IPS-20b (cell line): ENCODE data around the gene CCSER2.
"Not testable (repeated sequence)": the region's sequence is repeated elsewhere in the genome, so short reads cannot be mapped to it uniquely, and the experiment has no call there.

Experiments used
- H3K27ac ChIP-seq: one replicate; pipeline ENCODE4 v1.5.1; 2013; ENCODE audit warnings: low read length
- H3K27me3 ChIP-seq: 2 replicates; pipeline ENCODE4 v1.6.1; 2013; ENCODE audit warnings: mild to moderate bottlenecking, low read length, inconsistent platforms; ENCODE audit not compliant: insufficient read depth
- H3K36me3 ChIP-seq: 2 replicates; pipeline ENCODE4 v1.6.1; 2013; ENCODE audit warnings: low read depth, mild to moderate bottlenecking, inconsistent platforms, low read length, moderate library complexity; ENCODE audit not compliant: insufficient read depth
- H3K4me1 ChIP-seq: 2 replicates; pipeline ENCODE4 v1.6.1; 2013; ENCODE audit warnings: mild to moderate bottlenecking, control low read depth, inconsistent platforms, low read length, moderate library complexity; ENCODE audit not compliant: insufficient read depth
- H3K4me3 ChIP-seq: 2 replicates; pipeline ENCODE4 v1.5.1; 2013; ENCODE audit warnings: mild to moderate bottlenecking, low read length, inconsistent platforms
- H3K9ac ChIP-seq: 2 replicates; pipeline ENCODE4 v1.6.1; 2013; ENCODE audit warnings: low read depth, mild to moderate bottlenecking, inconsistent platforms, low read length, moderate library complexity
- H3K9me3 ChIP-seq: 2 replicates; pipeline ENCODE4 v1.6.1; 2013; ENCODE audit warnings: mild to moderate bottlenecking, low read depth, low read length, inconsistent platforms; ENCODE audit not compliant: insufficient read depth

CCSER2 gene

DNA sequence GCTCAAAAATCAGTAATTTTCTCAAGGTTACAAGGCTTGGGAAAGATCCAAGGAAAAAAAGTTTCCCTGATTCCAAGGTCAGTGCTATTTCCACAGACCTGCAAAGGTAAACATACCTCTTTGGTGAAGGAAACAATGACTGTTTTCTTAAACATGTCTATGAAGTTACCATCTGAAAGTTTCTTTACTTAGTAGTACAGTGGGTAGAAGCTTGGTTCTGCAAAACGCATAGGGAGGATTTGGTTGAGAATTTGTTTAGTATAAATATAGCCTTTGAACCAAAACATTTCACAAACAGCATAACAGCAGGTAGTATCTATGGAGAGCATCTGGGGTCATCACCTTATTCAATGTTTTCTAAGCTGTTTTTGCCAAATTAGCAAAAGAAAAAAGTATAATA, 169.6 kb downstream of the CCSER2 start:
- H3K27me3 ChIP-seq = no peaks in the 10 kb centered on the region
- H3K36me3 ChIP-seq = no peaks in the 10 kb centered on the region
- no peaks in the 10 kb centered on the region for H3K9me3 ChIP-seq
- peaks cover 12% of the 10 kb centered on the region for H3K4me1 ChIP-seq
- H3K27ac ChIP-seq = no peak overlapping the region
- H3K9ac ChIP-seq = no peak overlapping the region
- H3K4me3 ChIP-seq = no peak overlapping the region

DNA sequence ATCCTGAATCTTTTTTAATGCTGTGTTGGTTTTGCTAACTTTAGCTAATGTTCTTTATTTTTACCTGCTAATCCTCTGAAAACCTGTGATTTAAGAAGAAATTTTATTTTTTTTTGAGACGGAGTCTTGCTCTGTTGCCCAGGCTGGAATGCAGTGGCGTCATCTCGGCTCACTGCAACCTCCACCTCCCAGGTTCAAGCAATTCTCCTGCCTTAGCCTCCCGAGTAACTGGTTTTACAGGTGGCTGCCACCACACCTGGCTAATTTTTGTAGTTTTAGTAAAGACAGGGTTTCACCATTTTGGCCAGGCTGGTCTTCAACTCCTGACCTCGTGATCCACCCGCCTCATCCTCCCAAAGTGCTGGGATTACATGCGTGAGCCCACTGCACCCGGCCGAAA, 170.7 kb downstream of the CCSER2 start:
- not testable (repeated sequence) for H3K9ac ChIP-seq, H3K27ac ChIP-seq, H3K9me3 ChIP-seq, H3K4me3 ChIP-seq, H3K27me3 ChIP-seq, H3K36me3 ChIP-seq
- peaks cover 12% of the 10 kb centered on the region for H3K4me1 ChIP-seq

DNA sequence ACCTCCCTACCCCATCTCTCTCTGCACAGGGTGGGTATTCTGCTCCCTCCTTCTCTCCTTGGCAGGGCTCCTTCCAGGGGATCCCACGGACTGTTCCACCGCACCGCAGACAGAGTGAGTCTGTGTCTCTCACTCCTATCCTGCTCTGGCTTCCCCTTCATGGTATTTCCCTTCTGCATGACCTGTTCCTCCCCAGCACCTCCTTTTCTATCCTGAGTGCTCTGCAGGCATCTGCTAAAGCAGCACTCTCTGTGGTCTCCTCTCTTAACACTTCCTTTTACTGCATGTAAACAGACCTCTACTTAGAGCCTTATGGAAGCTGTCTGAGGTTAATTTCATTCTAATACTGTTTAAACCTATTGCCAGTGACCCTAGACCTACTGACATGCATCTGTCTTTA, 171.5 kb downstream of the CCSER2 start:
- Histone ChIP-seq H3K36me3 (no peaks in the 10 kb centered on the region), H3K27me3 (no peaks in the 10 kb centered on the region), H3K9ac (no peak overlapping the region), H3K9me3 (no peaks in the 10 kb centered on the region), H3K27ac (no peak overlapping the region), H3K4me1 (peaks cover 12% of the 10 kb centered on the region), H3K4me3 (no peak overlapping the region)

DNA sequence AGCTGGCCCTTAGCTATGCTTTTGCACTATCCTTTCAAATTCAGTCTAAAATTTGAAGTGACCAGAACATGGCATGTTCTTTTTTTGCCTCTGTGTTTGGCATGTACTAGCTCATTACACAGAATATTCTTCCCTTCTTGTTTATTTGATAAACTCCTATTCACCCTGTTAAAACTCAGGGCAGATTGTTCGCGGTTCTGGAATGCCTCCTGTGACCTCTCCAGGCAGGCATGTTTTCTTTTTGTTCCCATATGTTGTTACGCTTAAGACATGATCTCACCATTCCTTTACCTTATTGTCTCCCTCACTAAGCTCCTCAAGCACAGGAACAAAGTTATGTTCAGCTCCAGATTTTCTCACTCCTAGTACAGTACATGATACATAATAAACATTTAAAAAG, 181.7 kb downstream of the CCSER2 start:
- Histone ChIP-seq H3K4me1 (peaks cover 10% of the 10 kb centered on the region; the same call in 1 of the 2 replicates), H3K27ac (no peak overlapping the region), H3K9ac (no peak overlapping the region), H3K4me3 (no peak overlapping the region), H3K9me3 (no peaks in the 10 kb centered on the region), H3K36me3 (peaks cover 12% of the 10 kb centered on the region; the same call in 1 of the 2 replicates), H3K27me3 (no peaks in the 10 kb centered on the region)

DNA sequence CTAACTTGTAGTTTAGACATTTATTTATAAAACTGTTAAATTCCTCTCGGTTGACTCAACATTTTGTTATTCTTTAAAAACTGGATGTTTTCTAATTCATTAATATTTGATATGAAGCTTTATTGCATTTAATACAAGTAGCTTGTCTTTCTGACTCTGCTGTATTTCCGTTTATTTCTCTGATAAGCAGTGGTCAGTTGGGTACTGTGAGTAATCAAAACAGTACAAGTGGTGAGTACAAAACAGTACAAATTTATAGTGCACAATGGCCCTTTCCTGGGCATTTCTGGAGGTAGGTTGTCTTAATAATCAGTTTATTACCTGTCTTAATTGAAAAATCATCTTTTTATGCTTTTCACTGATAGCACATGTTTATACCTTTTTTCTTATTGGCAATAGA, 182.7 kb downstream of the CCSER2 start:
- no peak overlapping the region for H3K9ac ChIP-seq
- no peaks in the 10 kb centered on the region for H3K27me3 ChIP-seq
- H3K4me1 ChIP-seq = peaks cover 10% of the 10 kb centered on the region; the same call in 1 of the 2 replicates
- peaks cover 12% of the 10 kb centered on the region; the same call in 1 of the 2 replicates for H3K36me3 ChIP-seq
- no peak overlapping the region for H3K27ac ChIP-seq
- H3K4me3 ChIP-seq = no peak overlapping the region
- H3K9me3 ChIP-seq = no peaks in the 10 kb centered on the region

DNA sequence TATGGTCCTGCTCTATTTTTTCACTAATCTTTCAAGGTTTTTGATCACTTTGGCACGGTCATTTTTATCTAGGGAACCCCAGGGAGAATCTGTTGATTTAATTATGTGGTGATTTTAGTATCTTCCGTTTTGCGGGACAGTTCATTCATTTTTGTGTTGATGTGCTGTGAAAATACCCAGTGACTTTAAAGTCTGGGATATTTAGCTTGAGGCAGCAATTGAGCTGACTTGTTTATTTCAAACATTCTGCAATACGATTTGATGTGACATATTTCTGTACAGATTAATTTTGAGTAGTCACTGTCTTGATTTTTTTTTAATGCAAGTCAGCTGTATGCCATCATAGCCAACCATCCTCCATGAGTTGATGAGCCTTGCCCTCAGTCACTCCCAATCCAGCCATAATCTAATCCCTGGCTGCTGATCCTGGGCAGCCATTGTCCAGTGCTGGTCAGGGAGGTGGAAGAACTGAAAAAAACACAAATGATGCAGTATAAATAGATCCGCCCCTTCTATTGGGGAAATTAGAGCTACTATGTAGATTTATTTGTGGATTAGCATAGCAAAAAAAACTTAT, 183.4 kb downstream of the CCSER2 start:
- Histone ChIP-seq H3K9me3 (no peaks in the 10 kb centered on the region), H3K4me3 (no peak overlapping the region), H3K27ac (no peak overlapping the region), H3K27me3 (no peaks in the 10 kb centered on the region), H3K4me1 (peaks cover 10% of the 10 kb centered on the region; the same call in 1 of the 2 replicates), H3K36me3 (peaks cover 12% of the 10 kb centered on the region; the same call in 1 of the 2 replicates), H3K9ac (no peak overlapping the region)

DNA sequence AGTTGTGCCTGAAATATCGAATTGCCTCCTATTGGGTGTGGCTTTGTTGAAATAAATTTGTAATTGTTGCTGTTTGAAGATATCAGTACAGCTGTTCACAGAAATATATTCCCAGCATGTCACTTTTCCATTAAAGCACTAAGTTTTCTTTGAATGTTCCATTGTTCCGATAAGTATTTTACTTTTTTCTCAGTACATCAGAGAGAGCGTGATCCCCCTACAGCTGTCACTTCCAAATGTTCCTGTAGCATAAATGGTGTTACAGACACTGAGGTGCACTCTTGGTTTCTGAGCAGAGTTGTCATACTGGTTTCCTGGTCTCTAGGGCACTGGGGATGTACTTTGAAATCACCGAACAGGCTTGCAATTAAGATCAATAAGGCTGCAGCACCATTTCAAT, 189.2 kb downstream of the CCSER2 start:
- peaks cover 17% of the 10 kb centered on the region; the same call in 1 of the 2 replicates for H3K4me1 ChIP-seq

DNA sequence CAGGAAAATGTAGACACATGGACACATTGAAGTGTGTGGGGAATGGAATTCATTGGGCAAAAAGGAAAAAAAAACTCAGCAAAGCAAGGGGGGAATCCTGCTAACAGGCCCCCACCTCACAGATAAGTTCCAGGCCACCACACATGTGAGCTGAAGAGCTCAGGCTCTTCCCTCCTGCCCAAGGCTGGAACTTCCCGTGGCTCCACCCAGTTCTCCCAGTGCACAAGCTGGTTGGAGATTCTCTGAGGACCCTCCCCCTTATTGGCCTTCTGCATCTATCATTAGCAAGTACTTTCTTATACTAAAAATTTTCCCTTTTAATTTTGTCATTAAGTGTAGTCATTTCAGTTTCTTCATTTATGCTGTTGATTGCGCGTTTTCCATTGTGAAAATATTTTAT, 190.8 kb downstream of the CCSER2 start:
- Histone ChIP-seq H3K4me3 (no peak overlapping the region), H3K9me3 (no peaks in the 10 kb centered on the region), H3K4me1 (peaks cover 15% of the 10 kb centered on the region; the same call in 1 of the 2 replicates), H3K27me3 (no peaks in the 10 kb centered on the region), H3K9ac (no peak overlapping the region), H3K27ac (no peak overlapping the region), H3K36me3 (peaks cover 3% of the 10 kb centered on the region; the same call in 1 of the 2 replicates)

More for the DNA sequence above, 189.2 kb downstream of the CCSER2 start:
- Histone ChIP-seq H3K9ac (no peak overlapping the region), H3K36me3 (peaks cover 12% of the 10 kb centered on the region; the same call in 1 of the 2 replicates), H3K27ac (no peak overlapping the region), H3K4me3 (no peak overlapping the region), H3K9me3 (no peaks in the 10 kb centered on the region), H3K27me3 (no peaks in the 10 kb centered on the region)

DNA sequence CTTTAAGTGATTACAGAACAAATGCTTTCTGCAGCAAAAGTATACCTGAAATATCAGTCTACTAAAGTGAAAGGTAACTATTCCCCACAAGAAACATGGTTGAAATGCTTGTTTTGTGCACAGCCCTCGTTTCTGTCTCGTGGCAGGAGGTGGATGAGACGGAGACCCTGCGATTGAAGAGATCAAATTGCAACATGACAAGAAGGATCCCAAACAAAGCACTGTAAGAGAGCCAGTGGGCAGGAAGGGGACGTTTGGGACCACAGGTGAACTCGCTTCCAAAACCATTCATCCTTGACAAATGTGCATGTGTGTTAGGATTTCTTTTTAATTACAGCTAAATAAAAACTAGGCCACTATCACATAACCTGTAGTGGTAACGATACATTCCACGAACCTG, 192.6 kb downstream of the CCSER2 start:
- Histone ChIP-seq H3K36me3 (no peaks in the 10 kb centered on the region), H3K4me1 (peaks cover 15% of the 10 kb centered on the region; the same call in 1 of the 2 replicates), H3K4me3 (no peak overlapping the region), H3K27ac (no peak overlapping the region), H3K9ac (no peak overlapping the region), H3K9me3 (peaks cover 8% of the 10 kb centered on the region), H3K27me3 (no peaks in the 10 kb centered on the region)

DNA sequence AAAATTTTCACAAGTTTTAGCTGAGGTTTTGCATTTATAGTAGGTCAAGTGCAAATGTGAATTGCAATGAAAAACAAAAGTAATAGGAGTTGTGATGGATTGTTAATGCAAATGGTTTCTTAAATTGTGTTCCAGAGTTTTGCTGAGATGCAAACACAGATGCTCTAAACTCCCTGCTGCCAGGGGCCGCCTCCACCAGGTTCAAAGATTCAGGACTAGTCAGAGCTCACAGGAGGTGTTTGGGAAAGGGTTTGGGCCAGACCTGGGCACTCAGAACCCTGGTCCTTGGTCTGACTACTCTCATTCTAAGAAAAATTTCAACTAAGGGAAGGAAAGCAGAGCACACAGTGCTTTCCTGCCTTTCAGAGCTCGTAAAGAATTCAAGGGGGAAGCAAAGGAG, 193.1 kb downstream of the CCSER2 start:
- Histone ChIP-seq H3K4me3 (no peak overlapping the region), H3K27ac (no peak overlapping the region), H3K9me3 (peaks cover 12% of the 10 kb centered on the region), H3K4me1 (peaks cover 15% of the 10 kb centered on the region; the same call in 1 of the 2 replicates), H3K36me3 (no peaks in the 10 kb centered on the region), H3K27me3 (no peaks in the 10 kb centered on the region), H3K9ac (no peak overlapping the region)

DNA sequence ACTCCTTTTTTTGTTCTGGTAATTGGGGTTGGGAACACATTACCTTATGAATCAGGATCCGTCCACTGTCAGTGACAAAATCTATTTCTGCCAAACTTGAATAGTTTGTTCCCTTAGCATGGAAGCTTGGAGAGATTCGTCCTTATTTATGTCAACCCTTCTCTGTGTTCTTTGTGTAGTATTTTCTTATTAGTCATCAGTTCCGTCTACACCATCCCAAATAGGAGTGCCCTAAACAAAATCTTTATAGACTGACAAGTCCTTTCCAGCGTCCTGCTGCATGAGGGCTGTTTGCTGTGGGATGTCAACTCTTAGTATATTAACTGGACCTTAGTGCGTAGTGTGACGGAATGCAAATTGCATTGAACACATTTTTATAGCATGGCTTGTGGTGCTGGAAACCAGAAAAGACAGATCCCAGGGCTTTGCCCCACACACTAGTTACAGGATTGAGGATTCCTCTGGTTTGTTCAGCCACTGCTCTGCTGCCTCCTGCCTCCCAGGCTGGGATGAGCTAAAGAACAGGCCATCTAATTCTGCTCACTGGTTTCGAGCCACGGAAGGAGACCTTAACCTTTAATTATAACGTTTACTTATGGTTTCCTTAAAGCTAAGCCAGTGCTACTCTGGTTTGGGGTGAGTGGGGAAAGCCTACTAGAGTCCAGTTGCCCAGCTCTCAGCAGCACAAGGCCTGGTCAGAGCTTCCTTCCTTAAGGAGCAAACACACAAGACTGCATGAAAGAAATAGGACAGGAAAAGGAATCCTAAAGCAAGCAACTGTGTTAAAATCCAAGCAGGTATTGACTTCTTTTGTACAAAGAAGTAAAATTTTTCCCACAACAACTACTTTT, 194.4 kb downstream of the CCSER2 start:
- no peaks in the 10 kb centered on the region for H3K36me3 ChIP-seq
- peaks cover 12% of the 10 kb centered on the region for H3K9me3 ChIP-seq
- H3K27me3 ChIP-seq = no peaks in the 10 kb centered on the region
- H3K27ac ChIP-seq = no peak overlapping the region
- H3K4me3 ChIP-seq = no peak overlapping the region
- peaks cover 15% of the 10 kb centered on the region; the same call in 1 of the 2 replicates for H3K4me1 ChIP-seq
- H3K9ac ChIP-seq = no peak overlapping the region

DNA sequence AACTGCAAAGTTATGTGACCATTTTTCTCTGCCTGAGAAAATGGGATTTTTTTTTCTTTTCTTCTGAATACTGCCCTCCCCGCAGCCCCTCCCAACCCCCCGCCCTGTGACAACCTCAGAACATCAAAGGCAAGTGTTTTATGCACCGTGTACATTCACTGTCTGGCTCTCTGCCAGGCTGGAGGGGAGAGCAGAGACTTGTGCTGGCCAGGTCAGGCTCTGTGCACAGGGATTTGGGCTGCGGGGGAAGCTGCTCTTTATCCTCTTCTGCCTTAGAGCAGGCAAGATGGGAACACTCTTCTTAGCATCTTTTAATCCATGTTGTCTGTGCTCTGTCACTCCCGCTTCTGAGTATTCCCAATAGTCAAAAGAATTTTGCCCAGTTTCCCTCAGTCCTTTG, 195.1 kb downstream of the CCSER2 start:
- H3K27me3 ChIP-seq = no peaks in the 10 kb centered on the region
- H3K4me3 ChIP-seq = no peak overlapping the region
- H3K9ac ChIP-seq = no peak overlapping the region
- no peaks in the 10 kb centered on the region for H3K36me3 ChIP-seq
- no peak overlapping the region for H3K27ac ChIP-seq
- peaks cover 12% of the 10 kb centered on the region for H3K9me3 ChIP-seq
- H3K4me1 ChIP-seq = peaks cover 15% of the 10 kb centered on the region; the same call in 1 of the 2 replicates
